K562 (cell line): ENCODE measurements around the gene ZNF74. TPM values are rescaled to one million over a fixed set of nuclear protein-coding genes. Genes with fewer than 3 reads are reported as not detected.

ENCODE experiments used
- ATAC-seq: fragments of 200-7000 bp; cut with Tn5 transposase; 3 replicates; pipeline ENCODE4 v1.9.1; 2020; ENCODE audit warnings: moderate library complexity
- BruUV-seq: library from RNA; stranded (reverse); fragments of 400-500 nt; replicated peaks from 2 replicates; lab custom pipeline; 2021; lab: Mats Ljungman, UMichigan
- CTCF ChIA-PET: fragments of 300-600 bp; formaldehyde crosslinking; extraction: SDS; loops from one replicate; lab custom pipeline; 2021; ENCODE audit warnings: low intra/inter-chr PET ratio; lab: Yijun Ruan, JAX
- POLR2A ChIA-PET: fragments of 300-600, 350-650 bp; sonication (Branson Sonifier 250); formaldehyde crosslinking; extraction: SDS; loops from one replicate; lab custom pipeline; 2021; ENCODE audit warnings: antibody characterized with exemption, inconsistent platforms; lab: Yijun Ruan, JAX
- DNase-seq, 4 experiments: peaks; one replicate each; pipeline versions ENCODE4 v3.0.0 to v3.0.0-alpha.2; 2011 to 2018; ENCODE audit warnings: low spot score in 3 of 4, mixed read lengths in 3 of 4; ENCODE audit errors: extremely low read depth in 1 of 4
- FAIRE-seq: peaks from 2 replicates; lab custom pipeline; 2011; peaks lifted over from hg19 to GRCh38; lab: Jason Lieb, UNC
- H2AFZ ChIP-seq: 2 replicates; pipeline ENCODE4 v1.6.0; 2011; ENCODE audit warnings: low read depth, low read length, control low read depth, inconsistent platforms
- H3K27ac ChIP-seq: fragments of 200-600 bp; 3 replicates; pipeline ENCODE4 v1.8.0; 2011; ENCODE audit warnings: low read depth, mild to moderate bottlenecking, control low read depth, inconsistent platforms, low read length, moderate library complexity, mixed read lengths; ENCODE audit errors: extremely low read depth
- H3K27me3 ChIP-seq, 2 experiments: fragments of 300-600 bp in 1 of 2; 2 replicates in 1 of 2; 3 replicates in 1 of 2; pipeline versions ENCODE4 v1.6.0 to v1.8.0; 2011; ENCODE audit warnings: inconsistent platforms in 2 of 2, low read length in 2 of 2, mild to moderate bottlenecking in 1 of 2, mixed read lengths in 1 of 2, moderate library complexity in 1 of 2; ENCODE audit not compliant: control insufficient read depth in 2 of 2, insufficient read depth in 2 of 2
- H3K36me3 ChIP-seq: fragments of 300-600 bp; 3 replicates; pipeline ENCODE4 v1.8.0; 2011; ENCODE audit warnings: mild to moderate bottlenecking, low read length, inconsistent platforms; ENCODE audit not compliant: control insufficient read depth, insufficient read depth
- H3K4me1 ChIP-seq, 2 experiments: fragments of 200-600 bp in 1 of 2; replicated peaks in 1 of 2; 2 replicates in 1 of 2; 3 replicates in 1 of 2; pipeline versions ENCODE4 v1.5.1 to v1.8.0; 2011; ENCODE audit warnings: inconsistent platforms in 2 of 2, low read length in 2 of 2, mild to moderate bottlenecking in 1 of 2, mixed read lengths in 1 of 2, moderate library complexity in 1 of 2; ENCODE audit not compliant: control insufficient read depth in 2 of 2, insufficient read depth in 2 of 2
- H3K4me2 ChIP-seq: 2 replicates; pipeline ENCODE4 v1.6.1; 2011; ENCODE audit warnings: low read length, control low read depth, inconsistent platforms, mixed read lengths; ENCODE audit not compliant: insufficient read depth
- H3K4me3 ChIP-seq: fragments of 200-600 bp; sonication (generic), shearing (Covaris generic); 2 replicates; pipeline ENCODE4 v1.5.1; 2016; ENCODE audit warnings: control low read depth, inconsistent platforms
- H3K79me2 ChIP-seq: fragments of 200-600 bp; 3 replicates; pipeline ENCODE4 v1.8.0; 2011; ENCODE audit warnings: low read length, inconsistent platforms; ENCODE audit not compliant: control insufficient read depth, insufficient read depth
- H3K9ac ChIP-seq, 2 experiments: 2 replicates each; pipeline versions ENCODE4 v1.6.0 to v1.6.1; 2011; ENCODE audit warnings: low read depth in 2 of 2, low read length in 2 of 2, control low read depth in 1 of 2, inconsistent platforms in 1 of 2, mild to moderate bottlenecking in 1 of 2, mixed read lengths in 1 of 2; ENCODE audit not compliant: insufficient read depth in 1 of 2
- H3K9me1 ChIP-seq: one replicate; pipeline ENCODE4 v1.6.0; 2011; ENCODE audit warnings: inconsistent platforms, mild to moderate bottlenecking, low read length, moderate library complexity; ENCODE audit not compliant: control insufficient read depth, insufficient read depth
- H3K9me3 ChIP-seq: replicated peaks from 2 replicates; pipeline ENCODE4 v1.5.1; 2011; ENCODE audit warnings: low read depth, low read length, inconsistent platforms; ENCODE audit not compliant: control insufficient read depth, insufficient read depth
- H4K20me1 ChIP-seq: replicated peaks from 2 replicates; pipeline ENCODE4 v1.6.1; 2011; ENCODE audit warnings: low read length, inconsistent platforms, mixed read lengths; ENCODE audit not compliant: control insufficient read depth, insufficient read depth
- BRD9 ChIP-seq: fragments of 450-650 bp; IDR thresholded peaks from 2 replicates; pipeline ENCODE4 v1.6.1; 2018; ENCODE audit warnings: low read depth; ENCODE audit not compliant: partially characterized antibody
- CBX1 ChIP-seq: sonication (generic); IDR thresholded peaks from 2 replicates; pipeline ENCODE4 v1.6.1; 2016; ENCODE audit warnings: antibody characterized with exemption, low read depth, mild to moderate bottlenecking
- ELF2 ChIP-seq: fragments of 250-450 bp; sonication (Bioruptor Pico); IDR thresholded peaks from 2 replicates; pipeline ENCODE4 v1.5.0; 2021; ENCODE audit warnings: mild to moderate bottlenecking
- GTF2F1 ChIP-seq: IDR thresholded peaks from 2 replicates; pipeline ENCODE4 v1.6.1; 2011; ENCODE audit warnings: low read depth, low read length, improper control_type of control experiment
- MED1 ChIP-seq: sonication (generic); formaldehyde crosslinking; IDR thresholded peaks from 2 replicates; pipeline ENCODE4 v1.8.1; 2023; ENCODE audit warnings: missing genetic modification reagents, borderline replicate concordance
- MYNN ChIP-seq, 2 experiments: sonication (generic); formaldehyde crosslinking in 1 of 2; IDR thresholded peaks; 2 replicates each; pipeline versions ENCODE4 v1.5.0 to v1.6.1; 2016 to 2020; ENCODE audit warnings: antibody characterized with exemption in 1 of 2, missing genetic modification reagents in 1 of 2
- PML ChIP-seq: IDR thresholded peaks from 2 replicates; pipeline ENCODE4 v1.6.1; 2012; ENCODE audit warnings: low read length, inconsistent platforms
- TAF9B ChIP-seq: fragments of 450-650 bp; IDR thresholded peaks from 2 replicates; pipeline ENCODE4 v1.6.1; 2018; ENCODE audit warnings: mild to moderate bottlenecking; ENCODE audit not compliant: partially characterized antibody
- TBL1XR1 ChIP-seq, 2 experiments: IDR thresholded peaks; 2 replicates each; pipeline ENCODE4 v1.6.1; 2012; ENCODE audit warnings: improper control_type of control experiment in 2 of 2, low read length in 2 of 2, mild to moderate bottlenecking in 1 of 2
- ZC3H4 ChIP-seq: sonication (generic); formaldehyde crosslinking; IDR thresholded peaks from 2 replicates; pipeline ENCODE4 v1.9.0; 2021; ENCODE audit warnings: missing genetic modification reagents, borderline replicate concordance
- WGBS: fragments of 100-300 bp; shearing (Covaris generic); methylation state at CpG from one replicate; pipeline ENCODE4 v1.1.6; 2016; ENCODE audit warnings: low coverage, mixed read lengths; ENCODE audit not compliant: insufficient coverage; ENCODE audit errors: missing lambda C conversion rate; 5-methylcytosine and 5-hydroxymethylcytosine counted together
- in situ Hi-C: fragments of 300-500 bp; cut with MboI; formaldehyde crosslinking; loops from 4 replicates; pipeline ENCODE4 v1.15.0; 2018; ENCODE audit warnings: inconsistent platforms, mixed read lengths
- intact Hi-C: fragments of 100-400 bp; cut with micrococcal nuclease; formaldehyde crosslinking; loops from 2 replicates; pipeline ENCODE4 v1.14.2; 2022
- polyA plus RNA-seq, 8 experiments: library from polyadenylated mRNA; depleted of rRNA in 4 of 8; stranded (reverse) in 5 of 8; unstranded in 3 of 8; fragments of >200 nt; fragmentation: Nextera tagmentation in 2 of 8; fragmentation: Illumina TruSeq in 1 of 8; extraction: Ambion mirVana in 2 of 8; extraction: Trizol in 1 of 8; gene quantifications; 2 replicates each; pipeline versions ENCODE4 v1.2.1 to v1.2.3, GENCODE V29; 2011 to 2014; ENCODE audit warnings: inconsistent platforms in 1 of 8, missing spikeins in 1 of 8
- total RNA-seq, 7 experiments: library from RNA; depleted of rRNA in 6 of 7; stranded (reverse); fragments of >200 nt in 6 of 7; fragmentation: Illumina TruSeq in 2 of 7; extraction: Trizol in 2 of 7; gene quantifications; 2 replicates each; pipeline versions ENCODE4 v1.2.1 to v1.2.3, GENCODE V29; 2011 to 2021; ENCODE audit warnings: low replicate concordance in 1 of 7
- TF ChIP-seq, protein P1 (sequence below): fragments of 250-450 bp; sonication (Bioruptor Pico); IDR thresholded peaks from 2 replicates; pipeline ENCODE4 v1.4.0; 2020; ENCODE audit warnings: borderline replicate concordance
- TF ChIP-seq, protein P2 (sequence below), 2 experiments: fragments of 450-650 bp in 1 of 2; sonication (generic) in 1 of 2; formaldehyde crosslinking; conservative IDR thresholded peaks; 2 replicates each; pipeline versions ENCODE4 v1.4.0 to v1.8.1; 2020 to 2022; ENCODE audit warnings: mild to moderate bottlenecking in 1 of 2, missing genetic modification reagents in 1 of 2

The ZNF74 gene
- total and polyA plus RNA-seq, 9 of the 15 experiments (the other 6 are each of a cell fraction or from before 2014, with no cell fraction given): 2.4 to 53.5 (median 31.5) TPM

DNA sequence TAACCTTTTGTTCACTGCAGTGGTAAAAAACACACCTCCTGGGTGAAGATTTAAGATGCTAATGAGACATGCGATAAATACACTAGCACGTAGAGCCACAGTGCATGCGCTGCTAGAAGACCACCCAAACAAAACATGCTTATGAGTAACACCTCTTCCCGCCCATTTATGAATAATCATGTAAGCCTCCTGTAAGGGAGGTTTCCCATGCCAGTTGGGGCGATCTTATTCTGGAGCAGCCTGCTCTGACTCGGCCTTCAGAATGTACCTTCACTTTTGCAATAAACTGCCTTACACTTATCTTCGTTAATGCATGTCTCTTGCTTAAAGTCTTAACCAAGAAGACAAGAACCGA, 61.7 kb downstream of the ZNF74 start:
- H2AFZ ChIP-seq: no peak overlapping the region
- FAIRE-seq (no peak), ATAC-seq (no peak), DNase-seq (no peak)
- intact Hi-C loops (loop anchor here (1.0 to 5.0 kb wide), 3 partner anchors 37 to 298 kb away; no protein-coding TSS in a partner anchor), in situ Hi-C loops (loop anchor here (5.0 kb wide), 2 partner anchors 33 to 298 kb away; no protein-coding TSS in a partner anchor)
- TF ChIP-seq, protein P1, sequence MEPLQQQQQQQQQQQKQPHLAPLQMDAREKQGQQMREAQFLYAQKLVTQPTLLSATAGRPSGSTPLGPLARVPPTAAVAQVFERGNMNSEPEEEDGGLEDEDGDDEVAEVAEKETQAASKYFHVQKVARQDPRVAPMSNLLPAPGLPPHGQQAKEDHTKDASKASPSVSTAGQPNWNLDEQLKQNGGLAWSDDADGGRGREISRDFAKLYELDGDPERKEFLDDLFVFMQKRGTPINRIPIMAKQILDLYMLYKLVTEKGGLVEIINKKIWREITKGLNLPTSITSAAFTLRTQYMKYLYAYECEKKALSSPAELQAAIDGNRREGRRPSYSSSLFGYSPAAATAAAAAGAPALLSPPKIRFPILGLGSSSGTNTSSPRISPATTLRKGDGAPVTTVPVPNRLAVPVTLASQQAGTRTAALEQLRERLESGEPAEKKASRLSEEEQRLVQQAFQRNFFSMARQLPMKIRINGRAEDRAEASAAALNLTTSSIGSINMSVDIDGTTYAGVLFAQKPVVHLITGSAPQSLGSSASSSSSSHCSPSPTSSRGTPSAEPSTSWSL (CRISPR knock-in tag): 0 out of 2 replicates have a peak, but pooled peaks have one; percentile 2
- TF ChIP-seq MED1 (peak; percentile 50; the same call in 1 of the 2 replicates), PML (0 out of 2 replicates have a peak, but pooled peaks have one; percentile 7), TAF9B (no peak), GTF2F1 (peak; percentile 44; the same call in 1 of the 2 replicates), CBX1 (no peak), ELF2 (CRISPR knock-in tag) (no peak), MYNN (IDR thresholded peaks at IDR 0.05) (no peak), MYNN (CRISPR knock-in tag; IDR thresholded peaks at IDR 0.05) (0 out of 2 replicates have a peak, but pooled peaks have one; percentile 0), ZC3H4 (CRISPR knock-in tag) (0 out of 2 replicates have a peak, but pooled peaks have one; percentile 32), TBL1XR1 (IDR thresholded peaks at IDR 0.05; ENCODE audit: low read length in 2 of 2) (peak in 1 of 2 experiments; percentile 9; a peak in 1 of 4 replicates), BRD9 (no peak)
- TF ChIP-seq, protein P2, sequence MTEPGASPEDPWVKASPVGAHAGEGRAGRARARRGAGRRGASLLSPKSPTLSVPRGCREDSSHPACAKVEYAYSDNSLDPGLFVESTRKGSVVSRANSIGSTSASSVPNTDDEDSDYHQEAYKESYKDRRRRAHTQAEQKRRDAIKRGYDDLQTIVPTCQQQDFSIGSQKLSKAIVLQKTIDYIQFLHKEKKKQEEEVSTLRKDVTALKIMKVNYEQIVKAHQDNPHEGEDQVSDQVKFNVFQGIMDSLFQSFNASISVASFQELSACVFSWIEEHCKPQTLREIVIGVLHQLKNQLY (CRISPR knock-in tag; conservative IDR thresholded peaks at IDR 0.05): peak in 1 of 2 experiments; percentile 73; a peak in 1 of 4 replicates
- H3K4me1 ChIP-seq: no peaks in the 10 kb centered on the region; a peak in 1 of 5 replicates
- no peaks in the 10 kb centered on the region for H3K9me3 ChIP-seq
- H3K27ac ChIP-seq: no peak overlapping the region
- peaks cover 16% of the 10 kb centered on the region for H4K20me1 ChIP-seq
- no peaks in the 10 kb centered on the region for H3K9me1 ChIP-seq
- WGBS: 43% methylated on average over 8 of the region's 8 CpGs
- no peaks in the 10 kb centered on the region for H3K79me2 ChIP-seq
- no TSS peak for BruUV-seq
- H3K27me3 ChIP-seq: peaks cover 10 to 12% of the 10 kb centered on the region in 2 experiments; a peak in 4 of 5 replicates
- ChIA-PET POLR2A (interaction anchor here (0.6 to 6.8 kb wide), 16 partner anchors 8 to 1351 kb away, joined by 3 to 46 read pairs (median 5); no protein-coding TSS in a partner anchor), CTCF (interaction anchor here (0.6 to 6.9 kb wide), 12 partner anchors 15 to 302 kb away, joined by 3 to 195 read pairs (median 4); partner anchors contain the start of gene KLHL22)
- no peak overlapping the region for H3K4me2 ChIP-seq
- H3K36me3 ChIP-seq: no peaks in the 10 kb centered on the region
- no peak overlapping the region for H3K4me3 ChIP-seq
- H3K9ac ChIP-seq: no peak overlapping the region
